Fibroblast of skin of right quadriceps (primary cell): Measurements from ENCODE around the gene COL6A3.
A peak's percentile ranks its signal among the peaks of the same experiment; 100 is the strongest.

Experiments used
- DNase-seq: peaks from one replicate; pipeline ENCODE4 v3.0.0-alpha.2; 2013

Gene COL6A3

GRCh38 chr2:237441605-237442274, 27.8 kb upstream of the COL6A3 start:
- peak; percentile 78 for DNase-seq

GRCh38 chr2:237440819-237441281, 26.9 kb upstream of the COL6A3 start:
- DNase-seq, result peak; percentile 54

- DNase-seq, result no peak
Measured at GRCh38 chr2:237438080-237438940, 24.3 kb upstream of the COL6A3 start.

- DNase-seq, result no peak
Measured at GRCh38 chr2:237437566-237437965, 23.6 kb upstream of the COL6A3 start.

GRCh38 chr2:237435844-237436587, 22.1 kb upstream of the COL6A3 start:
- DNase-seq, result peak; percentile 87

- peak; percentile 91 for DNase-seq
Measured at GRCh38 chr2:237434866-237435311, 20.9 kb upstream of the COL6A3 start.

GRCh38 chr2:237433920-237434676, 20.1 kb upstream of the COL6A3 start:
- DNase-seq, result no peak

GRCh38 chr2:237432484-237433092, 18.6 kb upstream of the COL6A3 start:
- DNase-seq, result peak; percentile 91

- DNase-seq, result no peak
Measured at GRCh38 chr2:237431837-237432236, 17.9 kb upstream of the COL6A3 start.

GRCh38 chr2:237431372-237431771, 17.4 kb upstream of the COL6A3 start:
- DNase-seq, result peak; percentile 90

GRCh38 chr2:237430861-237431260, 16.9 kb upstream of the COL6A3 start:
- no peak for DNase-seq

- DNase-seq, result no peak
Measured at GRCh38 chr2:237429753-237430152, 15.8 kb upstream of the COL6A3 start.

- DNase-seq, result no peak
Measured at GRCh38 chr2:237427769-237428506, 14.0 kb upstream of the COL6A3 start.

- no peak for DNase-seq
Measured at GRCh38 chr2:237426517-237426916, 12.6 kb upstream of the COL6A3 start.

- DNase-seq, result no peak
Measured at GRCh38 chr2:237425320-237425719, 11.4 kb upstream of the COL6A3 start.

GRCh38 chr2:237424544-237424943, 10.6 kb upstream of the COL6A3 start:
- no peak for DNase-seq

GRCh38 chr2:237423891-237424290, 9.9 kb upstream of the COL6A3 start:
- DNase-seq, result no peak

- no peak for DNase-seq
Measured at GRCh38 chr2:237422309-237422708, 8.3 kb upstream of the COL6A3 start.

- peak; percentile 86 for DNase-seq
Measured at GRCh38 chr2:237421542-237422116, 7.7 kb upstream of the COL6A3 start.

GRCh38 chr2:237418300-237418699, 4.3 kb upstream of the COL6A3 start:
- no peak for DNase-seq
